HG02610 (cell line): ENCODE data around the gene SDE2.
"Not testable (repeated sequence)": the region's sequence is repeated elsewhere in the genome, so short reads cannot be mapped to it uniquely, and the experiment has no call there.

Source experiments
- ATAC-seq: cut with Tn5 transposase; IDR thresholded peaks from one replicate; pipeline ENCODE4 v1.9.1; 2021; ENCODE audit warnings: mild to moderate bottlenecking, moderate library complexity; ENCODE audit not compliant: unreplicated experiment

Gene SDE2

GRCh38 chr1:225945564-225945963 lies 53.6 kb downstream of the SDE2 start:
- no peak for ATAC-seq

DNA sequence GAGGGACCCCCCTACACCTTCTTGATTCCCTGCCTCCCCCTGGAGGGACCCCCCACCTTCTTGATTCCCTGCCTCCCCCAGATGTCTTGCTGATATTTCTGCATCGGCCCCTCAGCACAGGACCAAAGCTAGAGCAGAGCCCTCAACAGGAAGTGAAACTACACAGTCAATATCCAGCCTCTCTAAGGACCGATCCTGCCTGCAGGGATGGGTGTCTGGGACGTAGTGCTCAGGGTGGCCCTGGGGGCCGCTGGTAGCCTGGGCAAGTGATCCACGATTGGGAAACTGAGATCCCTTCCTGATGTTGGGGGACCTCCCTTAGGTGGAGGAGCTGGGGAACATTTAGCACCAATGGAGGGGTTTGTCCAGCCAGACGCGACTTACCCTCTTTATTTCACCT lies 54.2 kb downstream of the SDE2 start:
- peak; percentile 65 for ATAC-seq

GRCh38 chr1:225944387-225944786 lies 54.8 kb downstream of the SDE2 start:
- ATAC-seq, result no peak

GRCh38 chr1:225943582-225943981 lies 55.6 kb downstream of the SDE2 start:
- ATAC-seq, result no peak

- ATAC-seq, result peak; percentile 69
Observed at GRCh38 chr1:225942574-225942973, 56.6 kb downstream of the SDE2 start.

GRCh38 chr1:225941942-225942222 lies 57.3 kb downstream of the SDE2 start:
- ATAC-seq, result no peak

- ATAC-seq, result no peak
Observed at GRCh38 chr1:225941187-225941941, 57.8 kb downstream of the SDE2 start, which contains the start of gene LEFTY2. Gene LEFTY2 (minus strand): TSS chr1:225941220. CDS start chr1:225941140, 80 bp downstream.

DNA sequence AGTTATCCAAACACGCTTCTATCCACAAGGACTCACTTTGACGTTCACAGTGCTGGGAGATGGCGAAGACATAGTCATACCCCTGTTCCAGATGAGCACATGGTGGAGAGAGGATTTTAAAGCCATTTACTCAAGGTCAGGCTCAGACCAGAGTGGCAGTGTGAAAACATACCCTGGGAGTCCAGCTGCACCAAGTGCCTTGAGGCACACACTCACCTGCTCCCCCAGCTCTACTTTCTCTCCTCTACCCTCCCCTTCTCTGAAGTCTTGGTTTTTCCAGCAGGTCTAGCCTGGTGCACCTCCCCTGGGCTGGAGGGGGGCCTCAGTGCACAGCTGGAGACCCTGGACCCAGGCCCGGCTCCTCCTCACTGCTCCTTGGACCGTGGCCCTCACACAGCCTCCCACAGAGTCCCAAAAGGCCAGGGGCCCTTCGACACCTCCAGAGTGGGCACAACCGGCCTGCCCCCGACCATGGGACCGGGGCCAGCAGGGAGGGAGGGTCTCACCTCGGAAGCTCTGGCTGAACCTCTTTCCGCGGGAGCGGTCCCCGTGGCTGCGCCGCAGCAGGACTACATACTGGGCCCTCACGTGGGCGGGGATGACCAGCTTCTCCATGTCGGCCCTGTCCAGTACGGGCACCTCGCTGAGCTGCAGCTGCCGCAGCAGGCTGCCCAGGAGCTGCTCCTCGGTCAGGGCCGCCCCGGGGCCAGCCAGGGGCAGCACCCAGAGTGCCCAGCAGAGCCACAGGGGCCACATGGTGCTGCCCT lies 58.6 kb downstream of the SDE2 start:
- ATAC-seq, result no peak

GRCh38 chr1:225939939-225940310 lies 59.2 kb downstream of the SDE2 start:
- not testable (repeated sequence) for ATAC-seq

DNA sequence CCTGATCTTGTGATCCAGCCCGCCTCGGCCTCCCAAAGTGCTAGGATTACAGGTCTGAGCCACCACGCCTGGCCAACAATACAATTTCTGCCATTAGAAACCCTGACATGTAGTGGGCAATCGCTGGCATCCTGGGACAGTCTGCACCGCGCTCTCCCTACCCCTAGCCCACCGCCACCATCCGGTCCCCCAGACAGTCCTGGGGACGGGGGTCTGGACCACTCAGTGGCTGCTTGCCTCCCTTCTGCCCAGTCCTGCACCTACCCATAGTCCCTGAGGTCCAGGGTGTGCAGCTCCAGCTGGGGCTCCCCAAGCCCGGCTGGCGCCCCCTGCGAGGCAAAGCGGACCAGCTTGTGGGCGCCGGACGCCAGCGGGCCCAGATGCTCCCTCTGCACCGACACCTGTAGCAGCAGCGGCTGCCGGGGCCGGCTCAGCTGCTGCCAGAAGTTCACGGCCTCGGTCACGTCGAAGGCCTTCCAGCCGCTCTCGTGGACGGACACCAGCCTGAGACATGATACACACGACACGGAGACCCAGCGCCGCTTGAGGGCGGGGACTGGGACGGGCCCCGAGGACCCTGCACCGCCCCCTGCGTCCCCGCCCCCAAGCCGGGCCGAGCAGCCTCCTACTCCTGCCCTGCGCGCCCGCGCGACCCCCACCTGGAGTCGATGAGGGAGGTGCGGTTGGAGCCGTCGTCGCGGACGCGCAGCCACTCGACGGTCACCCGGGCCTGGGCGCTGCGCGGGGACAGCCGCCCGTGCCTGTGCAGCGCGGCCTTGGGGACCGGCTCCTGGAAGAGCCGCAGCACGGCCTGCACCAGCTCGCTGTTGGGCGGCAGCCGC lies 59.8 kb downstream of the SDE2 start:
- not testable (repeated sequence) for ATAC-seq

DNA sequence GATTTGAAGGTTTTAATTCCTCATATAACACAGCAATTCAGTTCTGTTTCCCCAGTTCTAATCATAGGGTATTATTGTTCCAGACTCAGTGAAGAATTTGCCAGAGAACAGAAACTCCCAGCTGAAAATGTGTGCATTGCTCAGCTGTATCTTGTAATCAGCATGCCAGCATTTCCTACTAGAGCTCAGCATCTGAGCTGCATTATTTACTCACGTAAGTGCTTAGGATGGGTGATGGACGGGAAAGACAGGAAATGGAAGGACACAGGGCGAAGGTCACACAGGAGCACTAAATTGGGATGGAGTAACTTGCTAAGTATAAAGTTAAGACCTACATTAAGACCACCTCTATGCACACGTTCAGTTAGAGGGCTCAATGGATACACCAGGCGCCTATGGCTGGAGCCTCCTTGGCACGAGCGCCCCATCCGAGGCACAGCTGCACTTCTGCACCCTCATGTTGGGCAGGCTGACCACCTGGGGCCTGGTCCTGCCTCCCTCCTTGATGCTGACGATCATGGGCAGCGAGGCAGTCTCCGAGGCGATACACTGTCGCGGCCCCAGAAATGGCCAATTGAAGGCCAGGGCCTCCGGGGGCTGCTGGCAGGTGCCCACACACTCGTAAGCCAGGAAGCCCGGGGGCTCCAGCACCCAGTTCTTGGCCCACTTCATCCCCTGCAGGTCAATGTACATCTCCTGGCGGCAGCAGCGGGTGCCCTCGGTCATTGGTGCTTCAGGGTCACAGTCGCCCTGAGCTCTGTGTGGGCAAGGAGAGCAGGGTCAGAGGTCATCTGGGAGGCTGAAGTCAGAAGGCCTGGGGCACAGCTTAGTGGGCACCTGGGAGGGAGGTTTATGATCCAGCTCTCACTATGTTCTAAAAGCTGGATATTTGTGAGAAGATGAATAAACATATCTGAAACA lies 61.8 kb downstream of the SDE2 start:
- ATAC-seq, result no peak

- no peak for ATAC-seq
Observed at GRCh38 chr1:225936523-225936922, 62.6 kb downstream of the SDE2 start.

GRCh38 chr1:225936086-225936485 lies 63.1 kb downstream of the SDE2 start:
- ATAC-seq, result not testable (repeated sequence)

DNA sequence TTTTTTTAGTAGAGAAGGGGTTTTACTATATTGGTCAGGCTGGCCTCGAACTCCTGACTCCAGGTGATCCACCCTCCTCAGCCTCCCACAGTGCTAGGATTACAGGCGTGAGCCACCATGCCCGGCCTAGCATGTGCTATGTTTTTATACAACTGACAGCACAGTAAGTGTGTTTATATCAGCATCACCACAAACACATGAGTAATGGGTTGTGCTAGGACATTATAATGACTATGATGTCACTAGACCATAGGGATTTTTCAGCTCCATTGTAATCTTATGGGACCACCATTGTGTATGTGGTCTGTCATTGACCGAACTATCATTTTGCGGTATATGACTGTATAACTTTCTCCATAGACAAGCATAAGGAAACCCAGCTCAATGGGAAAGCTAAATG lies 64.4 kb downstream of the SDE2 start:
- ATAC-seq, result no peak

DNA sequence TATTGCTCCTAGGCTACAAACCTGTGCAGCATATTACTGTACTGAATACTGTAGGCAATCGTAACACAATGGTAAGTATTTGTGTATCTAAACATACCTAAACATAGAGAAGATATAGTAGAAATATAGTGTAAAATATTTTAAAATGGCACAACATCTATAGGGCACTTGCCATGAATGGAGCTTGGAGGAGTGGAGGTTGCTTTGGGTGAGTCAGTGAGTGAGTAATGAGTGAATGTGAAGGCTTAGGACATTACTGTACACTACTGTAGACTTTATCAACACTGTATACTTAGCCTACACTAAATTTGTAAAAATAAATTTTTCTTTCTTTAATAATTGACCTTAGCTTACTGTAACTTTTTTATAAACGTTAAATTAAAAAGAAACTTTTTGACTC lies 66.1 kb downstream of the SDE2 start:
- ATAC-seq, result no peak
